NCI-H526 treated with DMSO at 0.1 percent for 48 hours (cell line): ENCODE data around the gene KCNJ5.
"Not testable (repeated sequence)": the region's sequence is repeated elsewhere in the genome, so short reads cannot be mapped to it uniquely, and the experiment has no call there.

Experiments used
- DNase-seq: peaks from one replicate; lab custom pipeline; 2025; lab: John Stamatoyannopoulos, UW

Gene KCNJ5

DNA sequence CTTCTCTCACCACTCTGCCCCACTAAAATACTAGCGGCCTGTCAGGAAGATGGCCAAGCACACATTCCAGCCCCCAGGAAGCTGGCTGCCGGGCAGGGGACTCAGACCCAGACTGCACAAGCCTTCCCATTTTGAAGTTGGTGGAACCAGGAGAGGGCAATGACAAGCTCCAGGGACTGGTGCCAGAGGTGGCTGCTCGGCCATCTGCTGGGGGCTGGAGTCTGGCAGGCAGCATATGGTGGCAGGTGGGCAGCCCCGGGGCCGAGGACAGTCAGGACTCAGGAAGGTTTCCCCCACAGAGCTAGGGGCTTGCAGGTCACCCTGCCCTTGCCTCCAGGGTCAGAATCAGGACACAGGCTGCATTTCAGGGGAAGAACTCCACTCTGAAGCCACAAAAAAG lies 22.6 kb downstream of the KCNJ5 start:
- DNase-seq = no peak

DNA sequence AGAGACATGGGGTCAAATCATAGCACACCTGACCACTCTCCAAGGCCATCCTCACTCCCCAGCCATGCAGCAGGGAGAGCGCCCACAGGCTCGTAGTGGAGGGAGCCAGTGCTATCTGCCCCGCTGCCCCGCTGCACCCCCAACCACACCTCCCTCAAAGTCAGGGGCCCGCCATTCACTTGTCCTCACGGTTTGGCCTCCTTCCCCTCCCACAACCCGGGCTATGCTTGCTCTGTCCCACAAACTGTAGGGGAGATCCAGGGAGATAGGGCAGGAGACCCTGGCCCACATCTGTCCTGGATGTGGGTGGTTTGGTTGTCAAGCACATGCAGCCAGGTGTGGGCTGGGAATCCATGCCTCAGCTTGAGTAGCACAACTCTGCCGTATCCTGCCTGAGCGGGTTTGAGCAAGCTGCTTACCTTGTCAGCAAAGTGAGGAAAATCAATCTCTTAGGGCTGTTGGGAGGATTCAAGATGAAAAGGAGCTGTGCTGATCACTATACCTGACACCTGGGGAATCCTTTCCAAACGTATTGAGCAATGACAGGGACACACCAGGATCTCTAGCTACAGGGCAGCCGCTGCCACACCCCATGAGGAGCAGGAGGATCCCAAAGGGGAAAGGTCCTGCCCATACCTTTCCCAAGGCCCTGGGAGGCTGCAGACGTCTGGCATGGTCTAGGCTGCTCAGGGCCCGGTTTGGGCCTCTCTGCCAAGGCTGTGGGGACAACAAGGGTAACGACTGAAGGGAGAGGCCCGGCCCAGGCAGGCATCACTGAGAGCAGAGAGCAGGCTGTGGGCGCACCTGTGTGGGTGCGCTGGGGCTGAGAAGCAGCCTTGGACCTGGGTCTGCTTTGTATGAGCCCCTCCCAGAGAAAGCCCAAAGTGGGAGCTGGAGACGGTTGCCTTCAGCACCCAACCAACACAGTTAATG lies 23.3 kb downstream of the KCNJ5 start:
- no peak for DNase-seq

DNA sequence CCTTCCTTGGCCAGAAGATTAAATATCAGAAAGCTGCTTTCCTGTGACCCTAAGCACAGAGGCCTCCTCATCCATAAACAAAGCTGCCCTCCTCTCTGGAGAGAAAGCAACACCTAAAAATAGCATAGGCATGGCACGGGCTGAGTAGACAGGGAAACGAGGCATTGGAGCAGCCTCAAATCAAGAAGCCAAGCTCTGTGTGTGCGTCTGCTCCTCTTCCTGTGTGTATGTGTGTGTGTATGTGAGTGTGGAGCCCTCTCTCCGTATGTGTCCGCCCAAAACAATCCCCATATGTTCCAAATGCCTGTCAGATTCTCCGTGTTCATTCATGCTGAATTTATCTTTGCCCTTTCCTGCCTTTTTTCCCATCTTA lies 24.0 kb downstream of the KCNJ5 start:
- DNase-seq = no peak

DNA sequence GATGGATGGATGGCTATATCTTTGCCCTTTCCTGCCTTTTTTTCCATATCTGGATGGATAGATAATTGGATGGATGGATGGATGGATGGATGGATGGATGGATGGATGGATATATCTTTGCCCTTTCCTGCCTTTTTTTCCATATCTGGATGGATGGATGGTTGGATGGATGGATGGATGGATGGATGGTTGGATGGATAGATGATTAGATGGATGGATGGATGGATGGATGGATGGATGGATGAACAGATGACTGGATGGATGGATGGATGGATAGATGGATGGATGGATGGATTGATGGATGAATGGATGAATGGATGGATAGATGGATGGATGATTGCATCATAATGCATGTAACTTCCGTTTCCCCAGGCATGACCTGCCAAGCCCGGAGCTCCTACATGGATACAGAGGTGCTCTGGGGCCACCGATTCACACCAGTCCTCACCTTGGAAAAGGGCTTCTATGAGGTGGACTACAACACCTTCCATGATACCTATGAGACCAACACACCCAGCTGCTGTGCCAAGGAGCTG lies 24.9 kb downstream of the KCNJ5 start:
- no peak for DNase-seq

DNA sequence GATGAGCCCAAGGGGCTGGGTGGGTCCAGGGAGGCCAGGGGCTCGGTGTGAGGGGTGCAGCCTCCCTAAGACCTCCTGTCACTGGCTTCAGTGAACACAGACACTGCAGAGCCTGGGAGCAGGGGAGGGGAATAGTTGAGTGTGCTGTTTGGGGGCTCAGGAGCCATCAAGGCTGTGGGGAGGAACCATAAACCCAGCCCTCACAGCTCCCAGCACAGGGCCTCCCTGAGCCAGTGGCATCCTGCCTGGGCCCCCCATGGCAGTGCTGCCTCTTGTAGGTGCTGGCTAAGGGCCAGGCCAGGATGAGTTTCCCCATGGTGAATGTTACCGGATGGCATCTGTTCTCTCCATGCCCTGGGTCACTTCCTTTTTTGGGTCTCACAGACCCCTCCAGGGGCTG lies 25.5 kb downstream of the KCNJ5 start:
- DNase-seq = no peak

DNA sequence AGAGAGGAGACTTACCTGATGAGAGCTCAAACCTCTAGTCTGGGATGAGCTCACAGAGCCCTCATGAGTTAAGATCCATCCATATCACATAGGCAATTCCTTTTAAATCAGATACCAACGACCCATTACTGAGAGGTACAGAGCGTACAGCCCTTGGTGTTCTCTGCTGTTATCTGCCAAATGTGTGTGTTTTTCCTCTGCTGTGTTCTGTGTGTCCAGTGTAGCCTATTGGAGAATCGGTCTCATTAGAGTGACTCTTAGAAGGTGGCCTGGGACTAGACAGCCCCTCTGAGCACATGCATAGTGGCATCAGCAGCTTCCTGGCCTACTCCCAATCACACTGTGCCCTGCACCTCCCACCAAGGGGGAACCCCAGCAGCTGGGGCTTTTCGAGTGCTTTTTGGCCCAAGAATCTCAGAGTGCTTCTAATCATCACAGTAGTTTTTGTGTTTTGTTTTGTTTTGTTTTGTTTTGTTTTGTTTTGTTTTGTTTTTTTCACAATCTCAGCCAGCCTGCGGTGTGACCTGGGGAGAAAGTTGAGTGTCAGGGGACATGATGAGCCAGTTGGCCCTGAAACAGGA lies 26.1 kb downstream of the KCNJ5 start:
- no peak for DNase-seq

DNA sequence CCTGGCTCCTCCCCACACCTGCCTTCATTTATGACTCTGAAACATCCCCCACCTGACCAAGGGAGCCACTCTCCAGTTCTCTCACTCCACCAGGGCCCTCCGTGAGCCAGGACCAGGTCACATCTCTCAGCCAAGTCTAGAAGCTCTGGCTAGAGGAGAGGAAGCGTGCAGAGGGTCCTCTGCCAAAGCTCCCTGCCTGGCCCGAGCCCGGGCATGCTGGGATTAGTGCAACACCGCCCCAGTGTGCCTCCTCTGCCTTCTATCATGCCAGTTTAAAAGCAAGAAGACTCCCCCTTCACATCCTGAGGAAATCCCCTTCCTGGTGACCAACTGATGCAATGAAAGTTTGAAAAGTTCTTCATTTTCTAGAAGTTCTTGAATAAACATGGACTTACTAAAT lies 28.1 kb downstream of the KCNJ5 start:
- no peak for DNase-seq

DNA sequence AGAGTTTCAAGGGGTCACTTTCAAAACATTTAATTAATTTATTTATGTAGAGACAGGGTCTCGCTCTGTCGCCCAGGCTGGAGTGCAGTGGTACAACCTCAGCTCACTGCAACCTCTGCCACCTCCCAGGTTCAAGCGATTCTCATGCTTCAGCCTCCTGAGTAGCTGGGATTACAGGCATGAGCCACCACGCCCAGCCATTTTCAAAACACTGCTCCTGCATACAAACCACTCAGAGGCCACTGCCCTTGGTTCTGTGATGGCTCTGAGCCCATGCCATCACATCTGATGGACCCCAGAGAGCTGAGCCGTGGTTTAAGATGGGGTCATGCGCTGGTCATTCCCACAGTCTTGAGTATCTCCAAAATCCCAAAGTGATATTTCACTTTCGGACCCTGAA lies 28.5 kb downstream of the KCNJ5 start:
- not testable (repeated sequence) for DNase-seq

DNA sequence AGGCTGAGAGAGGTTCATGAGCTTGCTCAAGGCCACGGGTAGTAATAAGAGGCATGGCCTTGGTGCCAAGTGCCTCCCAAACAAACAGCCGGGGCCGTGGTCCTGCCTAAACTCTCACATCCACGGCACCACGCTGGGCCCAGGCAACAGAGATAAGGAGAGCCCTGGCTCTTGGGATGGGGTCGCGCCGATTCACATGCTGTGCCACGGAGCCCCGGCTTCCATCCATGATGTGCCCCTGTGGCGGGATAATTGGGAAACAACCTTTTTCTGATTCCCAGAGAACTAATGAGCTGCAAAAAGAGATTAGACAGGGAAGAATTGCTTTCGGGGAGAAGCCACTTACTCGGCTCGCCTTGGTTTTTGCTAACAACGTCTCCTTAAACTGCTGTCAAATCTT lies 29.5 kb downstream of the KCNJ5 start:
- DNase-seq = no peak

DNA sequence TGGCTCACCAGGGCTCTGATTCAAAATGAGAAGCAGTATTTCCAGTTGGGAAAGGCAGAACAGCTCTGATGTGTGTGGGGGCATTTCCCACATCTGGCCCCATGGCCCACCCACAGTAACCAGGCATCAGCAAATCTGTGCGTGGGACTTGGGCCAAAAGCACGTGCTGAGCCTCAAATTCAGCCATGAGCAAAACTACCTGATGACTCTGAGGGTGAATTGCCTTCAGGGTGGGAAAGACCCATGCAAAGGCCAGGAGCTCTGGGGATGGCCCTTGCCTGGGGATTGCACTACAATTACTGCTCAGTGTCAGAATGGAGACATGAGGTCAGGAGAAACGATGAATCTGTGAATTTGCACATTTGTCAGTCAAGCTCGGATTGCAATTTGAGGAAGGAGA lies 30.6 kb downstream of the KCNJ5 start:
- DNase-seq = no peak

DNA sequence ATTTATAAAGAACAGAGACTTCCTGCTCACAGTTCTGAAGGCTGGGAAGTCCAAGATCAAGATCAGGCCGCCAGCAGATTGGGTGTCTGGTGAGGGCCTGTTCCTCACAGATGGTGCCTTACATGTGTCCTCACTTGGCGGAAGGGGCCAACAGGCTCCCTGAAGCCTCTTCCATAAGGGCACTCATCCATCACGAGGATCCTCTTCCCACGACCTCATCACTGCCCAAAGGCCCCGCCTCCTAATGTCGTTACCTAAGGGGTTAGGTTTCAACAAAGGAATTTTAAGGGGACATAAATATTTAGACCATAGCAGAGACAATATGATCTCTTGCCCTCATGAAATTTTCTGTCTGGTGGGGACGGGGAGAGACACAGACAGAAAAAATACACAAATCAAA lies 32.9 kb downstream of the KCNJ5 start:
- DNase-seq = no peak

DNA sequence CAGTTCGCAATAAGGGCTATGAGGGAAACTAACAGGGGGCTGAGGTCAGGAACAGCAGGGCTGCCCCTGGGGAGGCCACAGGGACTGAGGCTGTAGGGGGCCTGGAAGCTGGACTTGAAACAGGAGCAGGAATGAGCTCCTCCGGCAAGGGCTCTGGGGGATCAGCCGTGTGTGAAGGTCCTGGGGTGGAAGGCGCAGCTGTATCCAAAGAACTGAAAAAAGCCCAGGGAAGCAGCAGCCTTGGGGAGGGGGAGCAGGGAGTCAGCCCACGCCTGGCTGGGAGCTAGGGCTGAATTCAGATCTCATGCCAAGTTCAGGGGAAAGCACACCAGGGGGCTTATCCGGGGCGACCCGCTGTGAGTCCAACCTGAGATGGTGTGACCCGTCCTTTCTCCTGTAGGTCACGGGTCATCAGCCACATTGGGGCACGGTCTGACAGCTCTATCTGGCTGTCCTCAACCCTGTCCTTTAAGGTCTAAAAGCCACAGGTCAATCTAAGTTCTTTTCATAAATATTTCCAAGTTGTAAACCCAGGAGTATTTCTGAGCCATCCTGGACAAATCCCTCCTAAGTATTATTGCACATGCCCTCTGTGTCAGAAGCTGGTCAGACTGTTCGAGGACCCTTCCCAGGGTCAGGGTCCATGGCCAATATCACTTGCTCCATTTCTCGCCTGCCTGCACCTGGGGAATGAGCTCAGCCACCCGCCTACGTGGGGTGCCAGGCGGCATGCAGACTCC lies 33.5 kb downstream of the KCNJ5 start:
- DNase-seq = no peak

DNA sequence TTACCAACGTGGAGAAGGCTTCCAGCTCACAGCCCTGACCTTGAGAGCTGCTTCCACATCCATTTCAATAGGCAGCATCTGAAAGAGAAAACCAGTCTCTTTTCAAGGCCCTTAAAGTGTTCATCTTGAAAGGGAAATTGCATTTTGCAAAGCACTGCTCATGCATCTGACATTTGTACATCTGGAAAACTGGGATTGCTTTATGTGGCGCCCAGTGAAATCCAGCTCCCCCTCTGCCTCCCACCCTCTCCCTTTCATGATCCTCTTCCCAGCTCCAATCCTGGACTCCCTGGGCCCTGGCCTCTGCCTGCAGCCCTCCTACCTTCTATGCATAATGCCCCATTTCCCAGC lies 34.1 kb downstream of the KCNJ5 start:
- no peak for DNase-seq

DNA sequence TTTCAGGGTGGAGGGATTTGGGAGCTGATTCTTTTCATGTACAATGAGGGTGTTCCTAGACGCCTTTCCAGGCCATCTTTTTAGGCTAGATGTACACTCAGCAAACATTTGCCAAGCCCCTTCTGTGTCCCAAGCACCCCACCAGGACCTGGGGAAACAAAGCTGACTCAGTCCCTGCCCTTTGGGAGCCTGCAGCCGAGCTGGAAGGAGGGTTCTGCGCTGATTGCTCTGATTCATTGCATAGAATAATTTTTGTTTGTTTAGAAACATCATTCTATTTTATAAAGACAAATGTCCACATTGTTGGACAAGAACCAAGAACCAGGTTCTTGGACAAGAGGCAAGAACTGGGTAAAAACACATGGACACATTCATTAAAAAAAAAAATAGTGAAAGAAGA lies 34.8 kb downstream of the KCNJ5 start:
- DNase-seq = no peak

DNA sequence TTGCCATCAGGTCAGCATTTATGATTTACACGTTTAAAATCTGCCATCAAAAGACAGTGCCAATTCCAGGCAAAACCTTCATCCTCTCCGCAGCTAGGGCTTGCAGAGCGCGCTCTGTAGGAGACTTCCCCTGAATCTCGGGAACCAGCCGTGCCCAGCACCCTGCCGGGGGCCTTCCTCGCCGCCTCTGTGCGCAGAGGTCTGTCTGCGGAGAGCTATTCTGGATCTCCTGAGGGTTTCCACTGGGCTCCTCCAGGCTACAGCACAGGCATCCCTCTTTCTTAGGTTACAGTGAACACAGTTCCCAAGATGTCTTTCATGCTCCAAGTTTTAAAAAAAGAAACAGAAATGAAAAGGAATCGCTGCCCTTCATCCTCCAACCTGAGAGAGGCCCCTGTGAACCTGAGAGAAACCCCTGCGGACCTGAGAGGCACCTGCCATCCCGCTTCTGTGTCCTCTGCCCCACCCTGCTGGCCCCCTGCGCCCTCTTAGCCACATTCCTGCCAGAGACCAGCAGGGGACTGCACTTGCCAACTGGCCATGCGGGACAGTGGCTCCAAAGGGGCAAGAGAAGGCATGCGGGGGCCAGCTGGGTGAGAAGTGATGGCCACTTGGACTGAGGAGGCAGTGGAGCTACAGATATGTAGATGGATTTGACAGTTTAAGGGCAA lies 35.4 kb downstream of the KCNJ5 start:
- no peak for DNase-seq

DNA sequence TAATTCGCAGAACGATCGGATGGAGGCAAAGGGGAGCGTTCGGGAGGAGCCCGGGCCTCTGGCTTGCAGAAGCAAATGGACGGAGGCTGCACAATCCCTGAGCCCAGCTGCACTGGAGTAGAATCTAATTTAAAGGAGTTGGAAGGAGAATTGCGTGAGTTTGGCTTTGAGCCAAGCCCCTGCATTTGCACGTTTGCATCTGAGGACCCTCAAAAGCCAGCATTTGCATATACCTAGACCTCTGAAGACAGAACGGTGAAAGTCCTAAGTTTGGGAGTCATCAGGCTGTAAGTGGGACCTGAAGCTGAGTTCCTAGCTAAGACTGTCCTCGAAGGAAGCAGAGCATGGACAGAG lies 35.9 kb downstream of the KCNJ5 start:
- no peak for DNase-seq

DNA sequence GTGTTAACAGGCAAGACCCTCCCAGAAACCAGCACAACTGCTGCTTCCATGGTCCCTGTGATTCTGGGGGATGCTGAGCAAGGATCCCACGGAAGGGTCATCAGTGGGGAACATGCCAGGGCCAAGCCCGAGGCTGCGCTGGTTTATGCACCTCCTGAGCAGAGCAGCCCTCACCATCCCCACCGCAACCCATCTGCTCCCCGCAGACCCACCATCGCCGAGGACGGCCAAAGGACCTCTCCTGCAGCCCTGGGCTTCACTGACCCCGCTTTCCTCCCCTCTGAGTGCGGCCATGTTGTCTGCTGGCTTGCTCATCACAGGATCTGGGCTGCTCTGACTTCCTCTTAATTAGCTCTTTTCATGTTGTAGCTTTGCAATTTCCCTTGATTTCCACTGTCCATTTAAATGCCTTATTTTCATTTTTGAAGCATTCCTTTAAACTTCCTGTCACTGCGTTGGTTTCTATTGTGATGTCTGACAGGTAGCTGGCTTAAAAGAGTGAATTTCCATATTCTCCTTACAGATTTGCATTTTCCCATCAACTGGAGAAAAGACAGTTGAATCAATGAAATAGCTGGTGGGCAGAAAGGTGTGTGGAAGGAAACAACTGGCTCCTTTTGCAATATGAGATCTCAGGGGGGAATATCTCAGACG lies 36.7 kb downstream of the KCNJ5 start:
- DNase-seq = peak; percentile 99

DNA sequence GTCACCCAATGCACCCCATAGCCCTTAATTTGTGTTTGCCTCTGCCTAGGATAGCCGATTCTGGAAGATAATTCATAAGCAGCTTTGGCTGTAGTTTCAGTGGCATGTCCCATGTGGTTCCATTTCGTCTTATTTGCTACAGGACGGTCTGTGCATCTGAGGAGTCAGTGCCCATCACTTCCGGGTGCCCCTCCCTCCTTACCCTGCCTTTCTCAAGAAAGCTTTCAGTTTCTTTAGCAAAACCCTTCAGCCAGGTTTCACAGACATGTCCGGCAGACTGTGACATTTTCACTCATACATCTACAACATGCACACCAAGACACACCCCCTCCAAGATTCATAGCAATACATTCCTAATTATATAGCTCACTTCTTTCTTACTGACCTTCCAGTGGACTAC lies 37.2 kb downstream of the KCNJ5 start:
- DNase-seq = no peak

DNA sequence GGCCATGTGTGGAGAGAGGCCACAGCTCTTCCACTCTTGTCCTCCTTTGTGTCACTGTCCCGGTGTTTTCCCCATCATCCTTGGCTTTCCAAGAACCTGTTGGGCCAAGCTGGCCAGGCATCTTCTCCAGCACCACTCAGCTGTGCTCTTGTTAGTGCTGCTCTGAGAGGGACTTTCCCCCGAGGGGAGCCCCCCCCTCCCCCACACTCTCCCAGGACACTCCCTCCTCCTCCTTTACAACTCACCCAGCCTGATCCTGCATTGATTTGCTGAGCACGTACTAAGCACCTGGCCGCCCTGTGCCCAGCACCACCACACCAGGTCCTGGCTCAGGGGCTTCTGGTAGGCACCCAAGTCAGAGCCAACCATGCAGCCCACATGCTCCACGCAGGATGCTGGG lies 38.3 kb downstream of the KCNJ5 start:
- DNase-seq = no peak

DNA sequence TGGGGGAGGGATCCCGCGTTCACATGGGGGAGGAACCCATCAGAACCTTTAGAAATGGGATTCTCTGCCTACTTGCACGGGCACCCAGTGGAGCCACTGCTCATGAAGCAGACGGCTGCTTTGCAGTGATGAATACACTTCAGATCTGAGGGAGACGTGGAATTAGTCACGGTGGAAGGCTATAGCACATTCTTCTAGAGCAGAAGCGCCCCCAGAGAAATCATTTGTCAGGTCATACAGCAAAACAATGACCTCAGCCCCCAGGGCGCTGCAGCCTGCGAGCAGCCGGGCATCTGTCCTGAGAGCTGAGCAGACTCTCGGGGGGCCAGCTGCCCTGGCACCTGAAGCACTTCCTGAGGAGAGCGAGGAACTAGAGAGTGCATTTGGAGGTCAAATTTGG lies 38.8 kb downstream of the KCNJ5 start:
- no peak for DNase-seq

DNA sequence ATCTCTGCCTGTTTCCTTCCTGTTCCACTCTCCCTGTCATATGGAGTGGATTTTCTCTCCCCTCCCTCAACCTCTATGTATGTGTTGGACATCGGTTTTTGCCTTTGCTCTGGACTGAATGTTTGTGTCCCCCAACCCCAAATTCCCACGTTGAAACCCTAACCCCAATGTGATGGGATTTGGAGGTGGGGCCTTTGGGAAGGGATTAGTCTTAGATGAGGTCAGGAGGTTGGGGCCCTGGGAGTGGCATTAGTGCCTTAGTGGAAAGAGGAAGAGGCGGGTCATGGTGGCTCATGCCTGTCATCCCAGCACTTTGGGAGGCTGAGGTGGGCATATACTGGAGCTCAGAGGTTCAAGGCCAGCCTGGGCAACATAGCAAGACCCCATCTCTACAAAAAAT lies 39.9 kb downstream of the KCNJ5 start:
- no peak for DNase-seq

DNA sequence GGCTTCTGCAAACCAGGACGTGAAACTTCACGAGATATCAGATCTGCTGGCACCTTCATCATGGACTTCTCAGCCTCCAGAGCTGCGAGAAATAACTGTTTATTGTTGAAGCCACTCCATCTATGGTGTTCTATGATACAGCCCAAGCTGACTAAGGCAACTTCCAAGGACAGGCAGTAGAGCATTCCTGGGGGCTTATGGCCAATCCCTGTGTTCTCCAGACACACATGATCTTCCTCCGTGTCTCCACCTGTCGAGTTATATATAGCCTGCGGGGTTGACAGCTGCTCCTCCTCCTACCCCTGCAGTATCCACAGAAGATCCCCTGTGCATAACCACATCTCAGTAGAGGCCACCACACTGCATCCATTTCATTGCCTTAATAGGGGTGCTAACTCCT lies 40.5 kb downstream of the KCNJ5 start:
- peak; percentile 88 for DNase-seq
